H9 (cell line): ENCODE measurements around the gene ACTN4. TPM values are rescaled to one million over a fixed set of nuclear protein-coding genes. Genes with fewer than 3 reads are reported as not detected.

Experiments
- DNase-seq: peaks from one replicate; pipeline ENCODE4 v3.0.0-alpha.2; 2017
- H2AFZ ChIP-seq: one replicate; pipeline ENCODE4 v1.6.1; 2013; ENCODE audit warnings: mild to moderate bottlenecking, low read length, control low read depth, moderate library complexity
- H2AK5ac ChIP-seq: 2 replicates; pipeline ENCODE4 v1.6.1; 2013; ENCODE audit warnings: low read length, control low read depth, mixed read lengths; ENCODE audit not compliant: insufficient read length
- H2BK120ac ChIP-seq: one replicate; pipeline ENCODE4 v1.6.1; 2013; ENCODE audit warnings: low read depth, mild to moderate bottlenecking, low read length, control low read depth, inconsistent platforms; ENCODE audit not compliant: poor library complexity, severe bottlenecking
- H2BK12ac ChIP-seq: 2 replicates; pipeline ENCODE4 v1.6.1; 2013; ENCODE audit warnings: low read length, control low read depth, mixed read lengths, low read depth; ENCODE audit not compliant: insufficient read length
- H2BK15ac ChIP-seq: 2 replicates; pipeline ENCODE4 v1.6.1; 2013; ENCODE audit warnings: low read depth, low read length, control low read depth
- H2BK20ac ChIP-seq: one replicate; pipeline ENCODE4 v1.6.1; 2013; ENCODE audit warnings: low read depth, mild to moderate bottlenecking, low read length, control low read depth, inconsistent platforms; ENCODE audit not compliant: poor library complexity, severe bottlenecking
- H2BK5ac ChIP-seq: 2 replicates; pipeline ENCODE4 v1.6.1; 2013; ENCODE audit warnings: low read length, control low read depth, mixed read lengths; ENCODE audit not compliant: insufficient read length
- H3K14ac ChIP-seq: 2 replicates; pipeline ENCODE4 v1.6.1; 2013; ENCODE audit warnings: low read length, control low read depth; ENCODE audit not compliant: insufficient read depth
- H3K18ac ChIP-seq: 2 replicates; pipeline ENCODE4 v1.6.1; 2013; ENCODE audit warnings: low read depth, mild to moderate bottlenecking, mixed read lengths, low read length, control low read depth; ENCODE audit not compliant: insufficient read length
- H3K23ac ChIP-seq: 2 replicates; pipeline ENCODE4 v1.6.1; 2013; ENCODE audit warnings: low read length, control low read depth, mixed read lengths, low read depth; ENCODE audit not compliant: insufficient read length
- H3K23me2 ChIP-seq: 2 replicates; pipeline ENCODE4 v1.6.1; 2013; ENCODE audit warnings: low read depth, mild to moderate bottlenecking, mixed read lengths, low read length, control low read depth; ENCODE audit not compliant: insufficient read length, poor library complexity, severe bottlenecking
- H3K27ac ChIP-seq: 2 replicates; pipeline ENCODE4 v1.5.1; 2013; ENCODE audit warnings: low read length, control low read depth, mixed read lengths, low read depth; ENCODE audit not compliant: insufficient read length
- H3K27me3 ChIP-seq: 2 replicates; pipeline ENCODE4 v1.6.1; 2013; ENCODE audit warnings: low read length, control low read depth, inconsistent platforms; ENCODE audit not compliant: insufficient read depth
- H3K4ac ChIP-seq: 2 replicates; pipeline ENCODE4 v1.6.1; 2013; ENCODE audit warnings: low read depth, mild to moderate bottlenecking, control low read depth, inconsistent platforms, low read length, moderate library complexity
- H3K4me1 ChIP-seq: 2 replicates; pipeline ENCODE4 v1.6.1; 2013; ENCODE audit warnings: low read length, control low read depth, inconsistent platforms; ENCODE audit not compliant: insufficient read depth
- H3K4me2 ChIP-seq: 2 replicates; pipeline ENCODE4 v1.6.1; 2013; ENCODE audit warnings: low read length, control low read depth, mixed read lengths; ENCODE audit not compliant: insufficient read length, insufficient read depth
- H3K56ac ChIP-seq: 2 replicates; pipeline ENCODE4 v1.6.1; 2013; ENCODE audit warnings: low read depth, mild to moderate bottlenecking, mixed read lengths, low read length, control low read depth; ENCODE audit not compliant: insufficient read length
- H3K79me1 ChIP-seq: 2 replicates; pipeline ENCODE4 v1.6.1; 2013; ENCODE audit warnings: low read depth, mild to moderate bottlenecking, moderate library complexity, low read length, control low read depth, inconsistent platforms; ENCODE audit not compliant: insufficient read depth, poor library complexity, severe bottlenecking
- H3K79me2 ChIP-seq: 2 replicates; pipeline ENCODE4 v1.6.1; 2013; ENCODE audit warnings: low read length, control low read depth, inconsistent platforms; ENCODE audit not compliant: insufficient read depth
- H3K9ac ChIP-seq: 2 replicates; pipeline ENCODE4 v1.6.1; 2013; ENCODE audit warnings: low read length, control low read depth, mixed read lengths; ENCODE audit not compliant: insufficient read length; ENCODE audit errors: extremely low read depth
- H3K9me3 ChIP-seq: one replicate; pipeline ENCODE4 v1.6.1; 2013; ENCODE audit warnings: low read depth, low read length, inconsistent platforms; ENCODE audit not compliant: control insufficient read depth
- H3T11ph ChIP-seq: one replicate; pipeline ENCODE4 v1.6.1; 2013; ENCODE audit warnings: mild to moderate bottlenecking, low read length, control low read depth, inconsistent platforms
- H4K20me1 ChIP-seq: one replicate; pipeline ENCODE4 v1.6.1; 2013; ENCODE audit not compliant: control insufficient read depth, insufficient read length, insufficient read depth
- H4K5ac ChIP-seq: 2 replicates; pipeline ENCODE4 v1.6.1; 2013; ENCODE audit warnings: low read depth, mild to moderate bottlenecking, mixed read lengths, low read length, control low read depth; ENCODE audit not compliant: insufficient read length
- H4K8ac ChIP-seq: replicated peaks from 2 replicates; pipeline ENCODE4 v1.6.1; 2013; ENCODE audit warnings: low read length, control low read depth, mixed read lengths, low read depth; ENCODE audit not compliant: insufficient read length
- H4K91ac ChIP-seq: 2 replicates; pipeline ENCODE4 v1.6.1; 2013; ENCODE audit warnings: low read depth, mild to moderate bottlenecking, moderate library complexity, mixed read lengths, low read length, control low read depth; ENCODE audit not compliant: insufficient read length
- H3K27ac Mint-ChIP-seq, 3 experiments: 2 replicates in 2 of 3; 3 replicates in 1 of 3; pipeline ENCODE4 v1.8.0; 2020 to 2021; ENCODE audit warnings: mixed read lengths in 3 of 3, mild to moderate bottlenecking in 1 of 3, moderate library complexity in 1 of 3
- H3K27me3 Mint-ChIP-seq: 2 replicates; pipeline ENCODE4 v1.8.0; 2021; ENCODE audit warnings: low read depth, mild to moderate bottlenecking, moderate library complexity, mixed read lengths
- H3K36me3 Mint-ChIP-seq, 3 experiments: 2 replicates in 2 of 3; 3 replicates in 1 of 3; pipeline ENCODE4 v1.8.0; 2020 to 2021; ENCODE audit warnings: low read depth in 3 of 3, mixed read lengths in 3 of 3; ENCODE audit not compliant: insufficient read depth in 1 of 3
- H3K4me1 Mint-ChIP-seq, 2 experiments: 2 replicates each; pipeline ENCODE4 v1.8.0; 2020; ENCODE audit warnings: mixed read lengths in 2 of 2
- H3K4me3 Mint-ChIP-seq, 2 experiments: 2 replicates in 1 of 2; 3 replicates in 1 of 2; pipeline ENCODE4 v1.8.0; 2020 to 2021; ENCODE audit warnings: mild to moderate bottlenecking in 2 of 2, mixed read lengths in 2 of 2, moderate library complexity in 1 of 2
- H3K9me3 Mint-ChIP-seq, 2 experiments: 2 replicates in 1 of 2; 3 replicates in 1 of 2; pipeline ENCODE4 v1.8.0; 2020; ENCODE audit warnings: mild to moderate bottlenecking in 2 of 2, mixed read lengths in 2 of 2, moderate library complexity in 1 of 2
- CTCF ChIP-seq: fragments of 200-600 bp; sonication (generic); conservative IDR thresholded peaks from 3 replicates; pipeline ENCODE4 v1.8.0; 2021; ENCODE audit warnings: antibody characterized with exemption, mild to moderate bottlenecking
- WGBS: extraction: QIAGEN DNeasy Blood & Tissue Kit; methylation state at CpG from one replicate; pipeline ENCODE4 v1.1.7; 2013; ENCODE audit warnings: missing lambda C conversion rate, low lambda C conversion rate, mixed read lengths; ENCODE audit not compliant: insufficient read length; ENCODE audit errors: extremely low coverage; 5-methylcytosine and 5-hydroxymethylcytosine counted together
- total RNA-seq: library from RNA; stranded (reverse); gene quantifications from 2 replicates; pipeline ENCODE4 v1.2.1, GENCODE V29; 2021

Gene ACTN4
- total RNA-seq, 1 experiment from 2014 or later = 369 TPM

DNA sequence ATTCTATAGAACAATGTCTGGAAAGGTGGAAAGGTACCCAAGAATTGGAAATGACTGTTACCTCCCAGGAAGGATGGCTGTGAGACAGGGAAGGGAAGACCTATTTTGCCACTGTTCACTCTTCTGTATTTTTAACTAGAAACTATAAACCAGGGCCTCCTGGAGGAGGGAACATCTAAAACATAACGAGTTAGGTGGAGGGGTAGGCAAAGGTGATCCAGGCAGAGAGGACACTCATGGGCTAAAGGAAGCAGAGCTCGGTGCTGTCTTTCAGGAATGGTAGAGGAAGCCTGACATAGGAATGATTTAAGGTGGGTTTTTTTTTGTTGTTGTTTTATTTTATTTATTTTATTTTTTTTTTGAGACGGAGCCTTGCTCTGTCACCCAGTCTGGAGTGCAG is 22.6 kb upstream of the ACTN4 start:
- WGBS = no CpG with 5 or more reads among the region's 3 CpGs
- Histone ChIP-seq H2BK15ac (no peak overlapping the region), H3T11ph (no peak overlapping the region), H3K4ac (no peak overlapping the region), H2BK20ac (no peak overlapping the region), H2AFZ (no peak overlapping the region), H2BK12ac (no peak overlapping the region), H3K9ac (no peak overlapping the region), H3K27me3 (no peaks in the 10 kb centered on the region), H2BK5ac (no peak overlapping the region), H3K23ac (no peak overlapping the region), H3K79me1 (no peaks in the 10 kb centered on the region), H4K91ac (no peak overlapping the region), H3K18ac (no peak overlapping the region), H4K8ac (no peak overlapping the region), H3K4me1 (no peaks in the 10 kb centered on the region; the same call in 1 of the 2 replicates), H2BK120ac (no peak overlapping the region), H3K23me2 (peaks cover under 1% of the 10 kb centered on the region), H3K79me2 (no peaks in the 10 kb centered on the region), H3K4me2 (no peak overlapping the region), H3K9me3 (no peaks in the 10 kb centered on the region), H4K20me1 (no peaks in the 10 kb centered on the region), H2AK5ac (no peak overlapping the region), H3K56ac (no peak overlapping the region), H3K14ac (no peak overlapping the region), H3K27ac (no peak overlapping the region), H4K5ac (no peak overlapping the region)
- no peak for TF ChIP-seq CTCF
- H3K4me1 Mint-ChIP-seq = peaks cover 2 to 4% of the 10 kb centered on the region in 2 experiments
- peaks cover 53 to 88% (median 82%) of the 10 kb centered on the region in 3 experiments; a peak in 6 of 7 replicates for H3K36me3 Mint-ChIP-seq
- no peaks in the 10 kb centered on the region for H3K27me3 Mint-ChIP-seq
- DNase-seq = no peak
- H3K27ac Mint-ChIP-seq = no peak overlapping the region
- no peak overlapping the region for H3K4me3 Mint-ChIP-seq
- H3K9me3 Mint-ChIP-seq = no peaks in the 10 kb centered on the region
